ENCODE measurements around the gene METTL15. TPM values are rescaled to one million over a fixed set of nuclear protein-coding genes. Genes with fewer than 3 reads are reported as not detected.
"Not testable (repeated sequence)": the region's sequence is repeated elsewhere in the genome, so short reads cannot be mapped to it uniquely, and the experiment has no call there.

METTL15 gene
- total RNA-seq, 5 donors from 2014 or later (not counting 1 experiment from before 2014, with no cell fraction given) = 7.6 to 12.1 (median 10.6) TPM

DNA sequence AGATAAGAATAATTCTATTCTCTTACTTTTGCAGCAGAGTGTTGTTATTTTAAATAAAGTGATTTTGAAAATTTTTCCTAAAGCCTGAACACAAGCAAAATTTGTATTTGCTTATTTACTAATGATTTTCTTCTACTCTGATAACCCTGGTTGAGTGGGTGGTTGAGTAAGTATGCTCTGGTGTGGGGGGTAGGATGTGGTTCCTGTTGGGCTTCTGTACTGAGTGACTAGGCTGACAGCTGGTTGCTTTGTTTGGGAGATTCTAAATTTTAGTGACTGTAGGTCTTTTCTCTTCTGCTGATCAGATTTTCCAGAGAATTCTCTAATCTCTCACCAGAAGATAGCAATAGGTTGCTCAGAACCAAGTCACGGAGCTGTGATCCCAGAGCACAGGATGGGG is 61.6 kb downstream of the METTL15 start:
- H3K4me3 ChIP-seq (ENCODE audit: control insufficient read depth in 1 of 2, extremely low read depth in 1 of 2, low read length in 1 of 2) = no peak overlapping the region
- H3K9me3 Mint-ChIP-seq = no peaks in the 10 kb centered on the region
- no peak for ATAC-seq (replicated peaks in 1 of 4)
- peaks cover 15 to 18% (median 17%) of the 10 kb centered on the region in 3 donors for H3K4me1 Mint-ChIP-seq
- H3K36me3 ChIP-seq (ENCODE audit: control insufficient read depth in 2 of 2, extremely low read depth in 1 of 2, insufficient read depth in 1 of 2, low read length in 1 of 2) = no peaks in the 10 kb centered on the region
- H3K27ac Mint-ChIP-seq = no peak overlapping the region
- 100% methylated on average over 1 of the region's 1 CpG for WGBS (ENCODE audit: insufficient coverage)
- H3K4me1 ChIP-seq (ENCODE audit: control insufficient read depth in 1 of 2, extremely low read depth in 1 of 2, insufficient read depth in 2 of 2, low read length in 2 of 2) = peaks cover 0 to 4% of the 10 kb centered on the region in 2 experiments
- peaks cover 39% of the 10 kb centered on the region for H3K36me3 Mint-ChIP-seq
- no peaks in the 10 kb centered on the region for H3K27me3 ChIP-seq (replicated peaks in 1 of 2; ENCODE audit: control insufficient read depth in 2 of 2, extremely low read depth in 1 of 2, insufficient read depth in 2 of 2, low read length in 1 of 2)
- POLR2A ChIA-PET = interaction anchor here in 1 of 2 donors (1.0 kb wide), 1 partner anchor 31 kb away, joined by 4 read pairs; no protein-coding TSS in a partner anchor
- H3K9me3 ChIP-seq = no peaks in the 10 kb centered on the region
- H3K27ac ChIP-seq (ENCODE audit: low read length) = no peak overlapping the region
- no peaks in the 10 kb centered on the region for H3K27me3 Mint-ChIP-seq
- CTCF ChIA-PET = no interaction called here
- no peak for DNase-seq
- no peak overlapping the region for H3K4me3 Mint-ChIP-seq

DNA sequence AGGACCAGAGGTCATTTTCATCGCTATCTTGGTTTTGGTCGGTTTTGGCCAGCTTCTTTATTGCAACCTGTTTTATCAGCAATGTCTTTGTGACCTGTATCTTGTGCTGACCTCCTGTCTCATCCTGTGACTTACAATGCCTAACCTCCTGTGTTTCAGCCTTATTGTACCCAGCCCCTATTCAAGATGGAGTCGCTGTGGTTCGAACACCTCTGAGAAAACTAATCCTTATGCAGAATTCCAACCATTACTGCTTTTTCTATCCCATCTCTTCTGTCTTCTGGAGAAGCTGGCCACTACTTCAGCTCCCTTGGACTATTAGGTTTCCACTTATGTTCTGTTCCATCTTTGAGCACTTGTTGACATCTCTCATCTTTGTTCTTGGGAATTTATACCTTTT is 62.6 kb downstream of the METTL15 start:
- Histone ChIP-seq H3K4me1 (ENCODE audit: control insufficient read depth in 1 of 2, extremely low read depth in 1 of 2, insufficient read depth in 2 of 2, low read length in 2 of 2) (peaks cover 0 to 4% of the 10 kb centered on the region in 2 experiments), H3K36me3 (ENCODE audit: control insufficient read depth in 2 of 2, extremely low read depth in 1 of 2, insufficient read depth in 1 of 2, low read length in 1 of 2) (no peaks in the 10 kb centered on the region), H3K27me3 (replicated peaks in 1 of 2; ENCODE audit: control insufficient read depth in 2 of 2, extremely low read depth in 1 of 2, insufficient read depth in 2 of 2, low read length in 1 of 2) (no peaks in the 10 kb centered on the region), H3K4me3 (ENCODE audit: control insufficient read depth in 1 of 2, extremely low read depth in 1 of 2, low read length in 1 of 2) (no peak overlapping the region), H3K9me3 (no peaks in the 10 kb centered on the region), H3K27ac (ENCODE audit: low read length) (no peak overlapping the region)
- ChIA-PET POLR2A (interaction anchor here in 1 of 2 donors (0.7 kb wide), 2 partner anchors 71 to 105 kb away, joined by 3 to 4 read pairs; no protein-coding TSS in a partner anchor), CTCF (no interaction called here)
- peaks cover 43% of the 10 kb centered on the region for H3K36me3 Mint-ChIP-seq
- H3K4me3 Mint-ChIP-seq = no peak overlapping the region
- no peaks in the 10 kb centered on the region for H3K27me3 Mint-ChIP-seq
- ATAC-seq (replicated peaks in 1 of 4) (no peak), DNase-seq (no peak)
- H3K27ac Mint-ChIP-seq = no peak overlapping the region
- H3K4me1 Mint-ChIP-seq = peaks cover 15 to 18% (median 17%) of the 10 kb centered on the region in 3 donors
- H3K9me3 Mint-ChIP-seq = no peaks in the 10 kb centered on the region
- 100% methylated on average over 2 of the region's 4 CpGs for WGBS (ENCODE audit: insufficient coverage)

DNA sequence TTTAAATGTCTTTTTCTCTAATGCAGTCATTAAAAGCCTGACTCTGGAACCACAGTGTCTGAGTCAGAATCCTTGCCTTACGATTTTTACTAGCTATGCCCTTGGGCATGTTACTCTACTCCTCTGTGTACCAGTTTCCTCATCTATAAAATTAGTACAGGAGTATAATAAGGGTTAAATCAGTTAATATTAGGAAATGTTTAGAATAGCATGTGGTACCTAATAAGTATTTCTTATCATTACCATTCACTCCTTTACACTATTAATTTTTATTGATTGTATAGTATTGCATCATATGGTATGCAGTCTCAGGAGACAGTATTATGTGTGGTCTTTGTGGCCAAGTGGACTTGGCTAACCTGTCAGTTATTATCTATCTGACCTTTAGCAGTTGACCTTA is 68.2 kb downstream of the METTL15 start:
- ChIA-PET CTCF (no interaction called here), POLR2A (no interaction called here)
- Histone ChIP-seq H3K4me1 (ENCODE audit: control insufficient read depth in 1 of 2, extremely low read depth in 1 of 2, insufficient read depth in 2 of 2, low read length in 2 of 2) (no peaks in the 10 kb centered on the region), H3K9me3 (no peaks in the 10 kb centered on the region), H3K27me3 (replicated peaks in 1 of 2; ENCODE audit: control insufficient read depth in 2 of 2, extremely low read depth in 1 of 2, insufficient read depth in 2 of 2, low read length in 1 of 2) (no peaks in the 10 kb centered on the region), H3K36me3 (ENCODE audit: control insufficient read depth in 2 of 2, extremely low read depth in 1 of 2, insufficient read depth in 1 of 2, low read length in 1 of 2) (no peaks in the 10 kb centered on the region), H3K4me3 (ENCODE audit: control insufficient read depth in 1 of 2, extremely low read depth in 1 of 2, low read length in 1 of 2) (no peak overlapping the region), H3K27ac (ENCODE audit: low read length) (no peak overlapping the region)
- Mint-ChIP-seq H3K27me3 (no peaks in the 10 kb centered on the region), H3K4me1 (peaks cover 1 to 9% (median 4%) of the 10 kb centered on the region in 3 donors), H3K4me3 (no peak overlapping the region), H3K9me3 (no peaks in the 10 kb centered on the region), H3K36me3 (peaks cover 31% of the 10 kb centered on the region), H3K27ac (no peak overlapping the region)
- no CpG with 5 or more reads among the region's 1 CpG for WGBS (ENCODE audit: insufficient coverage)
- DNase-seq (no peak), ATAC-seq (replicated peaks in 1 of 4) (no peak)

DNA sequence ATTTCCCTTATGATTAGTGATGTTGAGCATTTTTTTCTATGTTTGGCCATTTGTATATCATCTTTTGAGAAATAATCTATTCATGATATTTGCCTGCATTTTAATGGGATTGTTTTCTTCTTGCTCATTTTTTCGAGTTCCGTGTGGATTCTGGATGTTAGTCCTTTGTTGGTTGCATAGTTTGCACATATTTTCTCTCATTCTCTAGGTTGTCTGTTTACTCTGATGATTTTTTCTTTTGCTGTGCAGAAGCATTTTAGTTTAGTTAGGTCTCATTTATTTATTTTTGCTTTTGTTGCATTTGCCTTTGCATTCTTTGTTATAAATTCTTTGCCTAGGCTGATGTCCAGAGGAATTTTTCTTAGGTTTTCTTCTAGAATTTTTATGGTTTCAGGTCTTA is 87.3 kb downstream of the METTL15 start:
- Histone ChIP-seq H3K9me3 (no peaks in the 10 kb centered on the region), H3K27me3 (replicated peaks in 1 of 2; ENCODE audit: control insufficient read depth in 2 of 2, extremely low read depth in 1 of 2, insufficient read depth in 2 of 2, low read length in 1 of 2) (no peaks in the 10 kb centered on the region), H3K27ac (ENCODE audit: low read length) (no peak overlapping the region), H3K4me1 (ENCODE audit: control insufficient read depth in 1 of 2, extremely low read depth in 1 of 2, insufficient read depth in 2 of 2, low read length in 2 of 2) (no peaks in the 10 kb centered on the region), H3K36me3 (ENCODE audit: control insufficient read depth in 2 of 2, extremely low read depth in 1 of 2, insufficient read depth in 1 of 2, low read length in 1 of 2) (peaks cover 0 to 3% of the 10 kb centered on the region in 2 donors), H3K4me3 (ENCODE audit: control insufficient read depth in 1 of 2, extremely low read depth in 1 of 2, low read length in 1 of 2) (no peak overlapping the region)
- ChIA-PET POLR2A (no interaction called here), CTCF (no interaction called here)
- H3K27ac Mint-ChIP-seq = no peak overlapping the region
- H3K36me3 Mint-ChIP-seq = peaks cover 58% of the 10 kb centered on the region
- H3K4me1 Mint-ChIP-seq = peaks cover 0 to 9% (median 0%) of the 10 kb centered on the region in 3 donors
- H3K9me3 Mint-ChIP-seq = peaks cover 3 to 14% (median 5%) of the 10 kb centered on the region in 3 donors
- ATAC-seq (replicated peaks in 1 of 4) (no peak), DNase-seq (no peak)
- no peaks in the 10 kb centered on the region for H3K27me3 Mint-ChIP-seq
- no CpG with 5 or more reads among the region's 2 CpGs for WGBS (ENCODE audit: insufficient coverage)
- H3K4me3 Mint-ChIP-seq = no peak overlapping the region

DNA sequence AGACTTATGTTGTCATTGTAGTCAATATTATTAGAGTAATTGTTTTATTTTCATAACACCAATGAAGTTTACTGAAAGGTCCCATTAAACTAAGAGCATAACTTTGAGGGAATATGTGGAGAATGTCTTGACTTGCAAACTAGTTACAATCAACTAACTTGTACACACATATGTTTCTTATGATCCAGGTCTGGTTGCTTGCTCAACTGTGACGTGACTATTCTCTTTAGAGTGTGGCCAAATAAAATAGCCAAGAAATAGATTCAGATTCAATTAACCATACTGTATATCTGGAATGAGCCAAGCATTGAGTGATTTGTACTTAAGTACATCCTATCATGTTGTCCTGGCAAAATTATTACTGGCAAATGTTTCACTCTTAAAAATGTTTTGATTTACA is 101.7 kb downstream of the METTL15 start:
- ChIA-PET POLR2A (no interaction called here), CTCF (no interaction called here)
- Histone ChIP-seq H3K4me3 (ENCODE audit: control insufficient read depth in 1 of 2, extremely low read depth in 1 of 2, low read length in 1 of 2) (no peak overlapping the region), H3K36me3 (ENCODE audit: control insufficient read depth in 2 of 2, extremely low read depth in 1 of 2, insufficient read depth in 1 of 2, low read length in 1 of 2) (peaks cover 0 to 7% of the 10 kb centered on the region in 2 donors), H3K27ac (ENCODE audit: low read length) (no peak overlapping the region), H3K4me1 (ENCODE audit: control insufficient read depth in 1 of 2, extremely low read depth in 1 of 2, insufficient read depth in 2 of 2, low read length in 2 of 2) (no peaks in the 10 kb centered on the region), H3K27me3 (replicated peaks in 1 of 2; ENCODE audit: control insufficient read depth in 2 of 2, extremely low read depth in 1 of 2, insufficient read depth in 2 of 2, low read length in 1 of 2) (no peaks in the 10 kb centered on the region), H3K9me3 (no peaks in the 10 kb centered on the region)
- no peaks in the 10 kb centered on the region for H3K9me3 Mint-ChIP-seq
- no peak for ATAC-seq (replicated peaks in 1 of 4)
- WGBS (ENCODE audit: insufficient coverage) = no CpG with 5 or more reads among the region's 1 CpG
- peaks cover 4 to 10% (median 8%) of the 10 kb centered on the region in 3 donors for H3K4me1 Mint-ChIP-seq
- DNase-seq = no peak
- H3K4me3 Mint-ChIP-seq = no peak overlapping the region
- H3K36me3 Mint-ChIP-seq = peaks cover 37% of the 10 kb centered on the region
- H3K27me3 Mint-ChIP-seq = no peaks in the 10 kb centered on the region
- H3K27ac Mint-ChIP-seq = no peak overlapping the region

DNA sequence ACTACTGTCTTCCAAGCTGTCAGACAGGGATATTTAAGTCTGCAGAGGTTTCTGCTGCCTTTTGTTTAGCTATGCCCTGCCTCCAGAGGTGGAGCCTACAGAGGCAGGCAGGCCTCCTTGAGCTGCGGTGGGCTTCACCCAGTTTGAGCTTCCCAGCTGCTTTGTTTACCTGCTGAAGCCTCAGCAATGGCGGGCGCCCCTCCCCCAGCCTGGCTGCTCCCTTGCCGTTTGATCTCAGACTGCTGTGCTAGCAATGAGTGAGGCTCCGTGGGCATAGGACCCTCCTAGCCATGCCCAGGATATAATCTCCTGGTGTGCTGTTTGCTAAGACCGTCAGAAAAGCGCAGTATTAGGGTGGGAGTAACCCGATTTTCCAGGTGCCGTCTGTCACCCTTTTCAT is 113.9 kb downstream of the METTL15 start:
- H3K27ac Mint-ChIP-seq; H3K4me3 Mint-ChIP-seq; DNase-seq; H3K27ac ChIP-seq (ENCODE audit: low read length); H3K9me3 ChIP-seq; H3K36me3 ChIP-seq (ENCODE audit: control insufficient read depth in 2 of 2, extremely low read depth in 1 of 2, insufficient read depth in 1 of 2, low read length in 1 of 2); H3K4me1 ChIP-seq (ENCODE audit: control insufficient read depth in 1 of 2, extremely low read depth in 1 of 2, insufficient read depth in 2 of 2, low read length in 2 of 2); CTCF ChIA-PET; ATAC-seq (replicated peaks in 1 of 4); H3K4me3 ChIP-seq (ENCODE audit: control insufficient read depth in 1 of 2, extremely low read depth in 1 of 2, low read length in 1 of 2); POLR2A ChIA-PET; H3K27me3 ChIP-seq (replicated peaks in 1 of 2; ENCODE audit: control insufficient read depth in 2 of 2, extremely low read depth in 1 of 2, insufficient read depth in 2 of 2, low read length in 1 of 2); H3K27me3 Mint-ChIP-seq; H3K9me3 Mint-ChIP-seq: not testable (repeated sequence)
- Mint-ChIP-seq H3K4me1 (peaks cover 24 to 28% (median 26%) of the 10 kb centered on the region in 3 donors), H3K36me3 (peaks cover 41% of the 10 kb centered on the region)
- WGBS (ENCODE audit: insufficient coverage) = 98% methylated on average over 7 of the region's 9 CpGs

DNA sequence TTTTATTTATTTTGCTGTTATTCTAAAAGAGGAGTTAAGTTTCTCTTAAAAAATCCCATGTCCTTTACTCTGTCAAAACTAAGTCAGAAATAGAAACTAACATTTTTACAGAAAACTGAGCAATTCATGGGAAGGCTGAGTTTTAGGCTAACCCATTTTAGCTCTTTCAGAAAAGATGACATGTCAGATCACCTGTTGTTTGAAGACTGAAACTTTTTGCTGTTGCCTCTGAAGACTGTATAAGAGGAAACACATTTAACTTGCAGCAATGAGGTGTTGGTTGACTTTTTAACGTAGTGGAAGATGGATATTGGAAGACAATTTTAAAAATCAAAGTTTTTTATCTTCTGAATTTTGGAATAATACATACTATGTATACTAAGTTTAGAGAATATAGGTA is 115.4 kb downstream of the METTL15 start:
- no peak overlapping the region for H3K4me3 Mint-ChIP-seq
- no peak for ATAC-seq (replicated peaks in 1 of 4)
- CTCF ChIA-PET = no interaction called here

More for the DNA sequence above, 115.4 kb downstream of the METTL15 start:
- H3K27ac Mint-ChIP-seq = no peak overlapping the region
- Histone ChIP-seq H3K36me3 (ENCODE audit: control insufficient read depth in 2 of 2, extremely low read depth in 1 of 2, insufficient read depth in 1 of 2, low read length in 1 of 2) (no peaks in the 10 kb centered on the region), H3K4me1 (ENCODE audit: control insufficient read depth in 1 of 2, extremely low read depth in 1 of 2, insufficient read depth in 2 of 2, low read length in 2 of 2) (no peaks in the 10 kb centered on the region), H3K27me3 (replicated peaks in 1 of 2; ENCODE audit: control insufficient read depth in 2 of 2, extremely low read depth in 1 of 2, insufficient read depth in 2 of 2, low read length in 1 of 2) (no peaks in the 10 kb centered on the region), H3K27ac (ENCODE audit: low read length) (no peak overlapping the region), H3K9me3 (no peaks in the 10 kb centered on the region), H3K4me3 (ENCODE audit: control insufficient read depth in 1 of 2, extremely low read depth in 1 of 2, low read length in 1 of 2) (no peak overlapping the region)
- H3K9me3 Mint-ChIP-seq = peaks cover 0 to 3% (median 0%) of the 10 kb centered on the region in 3 donors
- no CpG with 5 or more reads among the region's 1 CpG for WGBS (ENCODE audit: insufficient coverage)
- DNase-seq = no peak
- no peaks in the 10 kb centered on the region for H3K27me3 Mint-ChIP-seq
- POLR2A ChIA-PET = no interaction called here
- peaks cover 36% of the 10 kb centered on the region for H3K36me3 Mint-ChIP-seq
- H3K4me1 Mint-ChIP-seq = peaks cover 17 to 32% (median 19%) of the 10 kb centered on the region in 3 donors

Data from T-cell (primary cell).